Stimulated activated CD4-positive, alpha-beta T cell treated with anti-CD3 and anti-CD28 coated beads, Interleukin-1b, Interleukin-23, amount 100 ng/mL, for 1 hour (primary cell): ENCODE data around the gene BCAT1.
A peak's percentile ranks its signal among the peaks of the same experiment; 100 is the strongest.
"Not testable (repeated sequence)": the region's sequence is repeated elsewhere in the genome, so short reads cannot be mapped to it uniquely, and the experiment has no call there.

Source experiments
- DNase-seq, 2 donors: peaks; one replicate each; pipeline ENCODE4 v3.0.0-alpha.2; 2020; ENCODE audit warnings: low read depth in 2 of 2

BCAT1 gene

GRCh38 chr12:24960222-24960855 lies 11.4 kb upstream of the BCAT1 start:
- DNase-seq, result peak in 1 of 2 donors; percentile 4

GRCh38 chr12:24956351-24956750 lies 7.5 kb upstream of the BCAT1 start:
- not testable (repeated sequence) for DNase-seq

GRCh38 chr12:24955853-24956252 lies 7.0 kb upstream of the BCAT1 start:
- no peak for DNase-seq

GRCh38 chr12:24955389-24955788 lies 6.5 kb upstream of the BCAT1 start:
- DNase-seq, result no peak

- no peak for DNase-seq
These were observed 5.4 kb upstream of the BCAT1 start for GRCh38 chr12:24954261-24954660.

- no peak for DNase-seq
These were observed 3.5 kb upstream of the BCAT1 start for GRCh38 chr12:24952389-24952788.

- no peak for DNase-seq
These were observed 1.4 kb upstream of the BCAT1 start for GRCh38 chr12:24950231-24950834.

GRCh38 chr12:24948420-24948756 lies 513 bp downstream of the BCAT1 start:
- peak in 1 of 2 donors; percentile 10 for DNase-seq

- no peak for DNase-seq
These were observed 1.1 kb downstream of the BCAT1 start for GRCh38 chr12:24947541-24948419.

GRCh38 chr12:24945845-24946244 lies 3.1 kb downstream of the BCAT1 start:
- DNase-seq, result no peak

GRCh38 chr12:24945039-24945438 lies 3.9 kb downstream of the BCAT1 start:
- DNase-seq, result no peak

GRCh38 chr12:24944601-24944975 lies 4.3 kb downstream of the BCAT1 start:
- DNase-seq, result no peak

GRCh38 chr12:24943947-24944600 lies 4.8 kb downstream of the BCAT1 start:
- DNase-seq, result no peak

GRCh38 chr12:24940157-24940556 lies 8.7 kb downstream of the BCAT1 start:
- no peak for DNase-seq

GRCh38 chr12:24939551-24939950 lies 9.3 kb downstream of the BCAT1 start:
- not testable (repeated sequence) for DNase-seq

GRCh38 chr12:24938341-24938740 lies 10.6 kb downstream of the BCAT1 start:
- no peak for DNase-seq

- no peak for DNase-seq
These were observed 11.2 kb downstream of the BCAT1 start for GRCh38 chr12:24937553-24938244.

- DNase-seq, result no peak
These were observed 15.1 kb downstream of the BCAT1 start for GRCh38 chr12:24933694-24934407.

- DNase-seq, result no peak
These were observed 17.1 kb downstream of the BCAT1 start for GRCh38 chr12:24931666-24932405.

- no peak for DNase-seq
These were observed 18.9 kb downstream of the BCAT1 start for GRCh38 chr12:24929953-24930352.
